Measurements from ENCODE around the gene ZNF385C.
A peak's percentile ranks its signal among the peaks of the same experiment; 100 is the strongest.

Gene ZNF385C

DNA sequence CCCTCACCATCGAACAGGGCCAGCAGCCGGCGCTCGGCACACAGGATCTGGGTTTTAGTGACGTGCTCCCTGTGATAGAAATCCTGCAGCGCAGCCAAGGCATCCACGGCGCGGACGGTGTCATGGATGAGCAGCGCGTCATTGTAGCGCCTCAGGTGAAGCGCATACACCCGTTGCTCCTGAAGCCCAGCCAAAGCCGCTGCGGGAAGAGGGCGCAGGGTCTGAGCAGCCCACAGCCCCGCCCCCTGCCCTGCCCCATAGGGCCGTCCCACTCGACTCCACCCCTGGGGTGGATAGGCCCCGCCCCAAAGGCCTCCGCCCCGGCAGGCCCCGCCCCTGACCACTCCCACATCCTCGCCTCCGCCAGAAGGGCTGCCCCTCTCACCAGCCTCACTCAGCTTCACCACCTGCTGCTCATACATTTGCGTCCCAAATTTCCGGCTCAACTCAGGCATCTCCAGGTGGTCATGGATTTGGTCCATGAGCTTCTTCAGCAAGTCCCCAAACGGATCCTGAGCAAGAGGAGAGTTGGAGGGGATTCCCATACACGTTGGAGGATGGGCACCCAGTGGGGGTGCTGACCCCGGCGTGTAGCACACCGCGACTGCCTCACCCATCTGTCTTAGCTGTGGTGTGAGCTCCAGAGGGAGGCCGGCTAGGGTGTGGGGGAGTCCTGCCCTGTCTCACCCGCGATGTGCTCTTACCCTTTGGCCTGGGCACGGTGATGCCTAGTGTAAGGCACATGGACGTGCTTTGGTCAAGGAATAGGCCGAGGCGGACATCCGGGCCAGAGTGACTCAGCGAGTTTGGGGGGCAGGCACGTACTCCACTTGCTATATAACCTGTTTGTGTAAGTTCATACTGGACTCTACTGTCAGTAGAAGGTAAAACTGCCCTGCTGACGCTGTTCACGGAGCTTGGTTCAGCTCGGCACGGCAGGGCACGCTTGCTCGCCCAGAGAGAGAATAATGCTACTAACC lies 9.6 kb upstream of the ZNF385C start:
- peak; percentile 84 for DNase-seq (ENCODE audit: low read depth, low spot score)

DNA sequence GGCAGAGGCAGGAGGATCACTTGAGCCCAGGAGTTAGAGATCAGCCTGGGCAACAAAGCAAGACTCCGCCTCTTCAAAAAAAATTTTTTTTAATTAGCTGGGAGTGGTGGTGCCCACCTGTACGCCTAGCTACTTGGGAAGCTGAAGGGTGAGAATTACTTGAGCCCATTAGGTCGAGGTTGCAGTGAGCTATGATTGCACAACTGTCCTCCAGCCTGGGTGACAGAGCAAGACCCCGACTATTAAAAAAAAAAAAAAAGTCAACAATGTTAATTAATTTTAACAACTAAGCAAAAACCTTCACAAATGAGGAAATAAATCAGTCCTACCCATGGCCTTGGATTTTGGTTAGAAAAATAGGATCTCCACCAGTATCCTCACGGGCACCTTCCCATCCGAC lies 8.9 kb upstream of the ZNF385C start:
- DNase-seq (ENCODE audit: low read depth, low spot score) = no peak

DNA sequence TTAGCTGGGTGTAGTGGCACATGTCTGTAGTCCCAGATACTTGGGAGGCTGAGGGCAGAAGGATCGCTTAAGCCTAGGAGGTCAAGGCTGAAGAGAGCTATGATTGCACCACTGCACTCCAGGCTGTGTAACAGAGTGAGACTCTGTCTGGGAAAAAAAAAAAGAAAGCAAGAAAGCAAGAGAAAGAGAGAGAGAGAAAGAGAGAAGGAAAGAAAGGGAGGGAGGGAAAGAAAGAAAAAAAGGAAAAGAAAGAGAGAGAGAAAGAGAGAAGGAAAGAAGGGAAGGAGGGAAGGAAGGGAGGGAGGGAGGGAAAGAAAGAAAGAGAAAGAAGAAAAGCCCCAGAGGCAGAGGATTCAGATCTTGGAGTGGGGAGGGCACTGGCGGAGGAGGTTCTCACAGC lies 7.7 kb upstream of the ZNF385C start:
- no peak for DNase-seq (ENCODE audit: low read depth, low spot score)

- DNase-seq (ENCODE audit: low read depth, low spot score) = no peak
Observed at GRCh38 chr17:42104264-42104663, 6.0 kb upstream of the ZNF385C start.

GRCh38 chr17:42103221-42103954 lies 5.1 kb upstream of the ZNF385C start:
- no peak for DNase-seq (ENCODE audit: low read depth, low spot score)

GRCh38 chr17:42101513-42102292 lies 3.4 kb upstream of the ZNF385C start:
- peak; percentile 32 for DNase-seq (ENCODE audit: low read depth, low spot score)

DNA sequence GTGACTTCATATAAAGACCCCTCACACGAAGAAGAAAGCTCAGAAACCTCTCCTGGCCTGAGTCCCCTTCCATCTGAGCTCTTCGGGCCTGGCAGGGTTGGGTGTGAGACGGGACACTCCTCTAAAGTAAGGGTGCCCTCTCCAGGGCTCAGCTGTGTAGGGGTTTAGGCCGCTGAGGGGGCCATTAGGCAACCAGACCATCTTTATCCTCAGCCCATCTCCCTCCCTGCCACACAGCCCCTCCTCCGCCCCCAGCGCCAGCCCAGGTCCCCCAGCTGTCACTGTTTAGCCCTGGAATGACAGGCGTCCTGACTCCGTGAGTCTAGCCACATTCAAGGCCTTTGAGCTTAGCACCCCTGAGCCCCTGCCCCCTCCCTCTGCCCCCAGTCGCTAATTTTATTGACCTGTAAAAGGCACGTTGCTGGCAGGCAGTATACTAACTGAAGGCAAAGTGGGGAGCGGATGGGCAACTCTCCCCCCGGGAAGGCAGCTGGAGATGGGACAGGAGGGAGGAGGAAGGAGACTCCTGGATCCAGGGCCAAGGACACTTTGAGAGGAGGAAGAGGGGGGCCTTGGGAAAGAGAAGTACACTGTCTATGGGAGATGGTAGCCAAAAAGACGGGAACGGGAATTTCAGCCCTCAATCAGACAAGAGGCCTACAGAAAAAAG lies 592 bp upstream of the ZNF385C start:
- no peak for DNase-seq (ENCODE audit: low read depth, low spot score)

- no peak for DNase-seq (ENCODE audit: low read depth, low spot score)
Observed at GRCh38 chr17:42096360-42097111, 1.7 kb downstream of the ZNF385C start.

GRCh38 chr17:42094375-42095069 lies 3.8 kb downstream of the ZNF385C start:
- DNase-seq (ENCODE audit: low read depth, low spot score) = no peak

GRCh38 chr17:42092939-42093338 lies 5.3 kb downstream of the ZNF385C start:
- no peak for DNase-seq (ENCODE audit: low read depth, low spot score)

GRCh38 chr17:42090964-42091790 lies 7.1 kb downstream of the ZNF385C start:
- no peak for DNase-seq (ENCODE audit: low read depth, low spot score)

DNA sequence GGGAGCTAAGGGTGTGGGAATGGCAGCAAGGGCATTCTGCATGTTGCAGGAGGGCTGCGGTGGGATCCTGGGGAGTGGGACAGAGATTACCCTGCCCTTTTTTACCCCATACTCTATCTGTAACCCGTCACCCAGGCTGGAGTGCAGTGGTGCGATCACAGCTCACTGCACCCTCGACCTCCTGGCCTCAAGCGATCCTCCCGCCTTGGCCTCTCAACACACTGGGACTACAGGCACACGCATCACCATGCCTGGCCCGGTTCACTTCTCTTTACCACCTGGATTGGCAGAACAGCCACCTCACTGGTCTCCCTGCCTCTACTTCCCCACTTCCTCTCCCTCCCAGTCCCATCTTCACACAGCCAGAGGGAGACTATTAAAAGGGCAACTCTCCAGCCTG lies 9.5 kb downstream of the ZNF385C start:
- no peak for DNase-seq (ENCODE audit: low read depth, low spot score)

DNA sequence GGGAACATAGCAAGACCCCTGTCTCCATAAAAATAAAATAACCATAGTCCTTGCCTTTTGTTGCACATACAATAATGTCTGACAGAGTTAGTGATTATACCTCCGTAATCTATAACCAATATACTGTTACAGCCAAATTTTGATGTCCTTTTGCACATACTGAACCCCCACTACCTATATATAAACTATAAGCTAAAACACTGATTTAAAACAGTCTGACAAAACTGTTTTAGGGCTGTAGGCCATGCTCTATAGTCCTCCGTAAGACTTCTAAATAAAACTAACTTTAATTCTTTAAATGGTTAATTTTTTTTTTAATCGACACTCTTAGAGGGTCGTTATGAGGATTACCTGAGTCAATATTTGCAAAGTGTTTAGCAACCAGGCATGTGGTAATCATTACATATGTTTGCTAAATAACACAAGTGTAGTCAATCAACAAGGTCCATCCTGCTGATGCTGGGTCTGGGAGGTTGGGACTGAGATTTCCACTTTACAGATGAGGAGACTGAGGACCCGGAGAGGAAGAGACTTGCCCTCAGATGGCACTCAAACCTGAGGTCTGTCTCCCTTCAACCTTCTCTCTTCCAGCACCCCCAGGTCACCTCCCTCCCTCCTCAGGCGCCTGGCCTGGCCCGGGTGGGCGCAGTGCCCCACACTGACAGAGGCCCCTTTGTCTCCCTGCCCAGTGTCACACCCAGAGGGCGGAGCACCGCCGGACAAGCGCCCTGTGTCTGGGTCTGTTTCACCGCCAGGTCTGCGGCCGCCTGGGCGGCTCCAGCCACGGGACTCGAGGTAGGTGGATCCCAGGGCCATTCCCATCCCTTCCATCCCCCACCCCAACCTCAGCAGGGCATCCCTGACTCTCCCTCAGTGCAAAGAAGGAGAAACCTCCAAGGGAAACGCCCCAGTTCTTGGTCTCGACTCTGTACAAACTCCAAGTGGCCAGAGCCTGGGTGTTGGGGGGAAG lies 10.3 kb downstream of the ZNF385C start:
- DNase-seq (ENCODE audit: low read depth, low spot score) = no peak

DNA sequence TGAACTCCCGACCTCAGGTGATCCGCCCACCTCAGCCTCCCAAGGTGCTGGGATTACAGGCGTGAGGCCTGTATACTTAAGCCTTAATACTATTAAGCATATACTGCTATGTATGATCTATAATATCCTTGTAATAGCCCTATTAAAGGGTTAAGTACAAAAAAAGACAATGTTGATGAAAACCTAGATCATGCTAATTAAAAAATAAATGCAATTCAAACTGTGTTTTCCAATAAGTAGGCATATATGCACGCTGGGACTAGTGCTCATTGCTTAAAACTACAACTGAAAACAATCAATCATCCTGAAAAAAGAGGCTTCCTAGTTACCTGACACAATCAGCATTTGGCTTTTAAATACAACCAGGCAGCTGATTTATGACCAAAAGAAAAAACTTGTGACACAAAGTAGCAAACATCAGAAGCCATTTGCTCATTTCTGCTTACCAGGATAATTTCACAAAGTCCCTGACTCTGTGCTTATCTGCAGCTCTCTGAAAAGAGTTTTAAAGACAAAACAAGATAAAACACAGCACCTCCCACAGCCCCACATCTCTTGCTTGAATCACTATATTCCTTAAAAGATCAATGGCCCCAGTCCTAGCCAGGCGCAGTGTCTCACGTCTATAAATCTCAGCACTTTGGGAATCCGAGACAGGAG lies 11.1 kb downstream of the ZNF385C start:
- no peak for DNase-seq (ENCODE audit: low read depth, low spot score)

DNA sequence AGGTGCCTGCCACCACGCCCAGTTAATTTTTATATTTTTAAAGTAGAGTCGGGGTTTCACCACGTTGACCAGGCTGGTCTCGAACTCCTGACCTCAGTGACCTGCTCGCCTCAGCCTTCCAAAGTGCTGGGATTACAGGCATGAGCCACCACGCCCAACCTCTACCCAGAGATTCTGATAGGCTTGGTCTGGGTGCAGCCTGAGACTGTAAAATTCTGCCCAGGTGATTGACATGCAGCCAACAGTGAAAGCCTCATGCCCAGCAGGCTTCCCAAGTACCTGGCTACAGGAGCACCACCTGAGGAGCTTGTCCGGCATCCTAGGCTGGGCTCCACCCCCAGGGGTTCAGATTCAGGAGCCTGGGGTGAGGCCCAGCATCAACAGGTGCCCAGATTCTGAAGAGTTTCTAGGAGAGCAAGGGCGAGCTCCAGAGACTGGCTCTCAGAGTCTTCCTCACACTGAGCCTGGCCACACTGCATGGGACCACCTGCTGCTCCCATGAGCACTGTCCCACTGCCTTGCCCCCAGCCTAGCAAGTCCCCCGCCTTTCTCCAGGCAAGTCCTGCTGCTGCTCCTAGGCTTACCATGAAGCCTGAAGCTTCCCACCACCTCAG lies 16.6 kb downstream of the ZNF385C start:
- DNase-seq (ENCODE audit: low read depth, low spot score) = no peak

DNA sequence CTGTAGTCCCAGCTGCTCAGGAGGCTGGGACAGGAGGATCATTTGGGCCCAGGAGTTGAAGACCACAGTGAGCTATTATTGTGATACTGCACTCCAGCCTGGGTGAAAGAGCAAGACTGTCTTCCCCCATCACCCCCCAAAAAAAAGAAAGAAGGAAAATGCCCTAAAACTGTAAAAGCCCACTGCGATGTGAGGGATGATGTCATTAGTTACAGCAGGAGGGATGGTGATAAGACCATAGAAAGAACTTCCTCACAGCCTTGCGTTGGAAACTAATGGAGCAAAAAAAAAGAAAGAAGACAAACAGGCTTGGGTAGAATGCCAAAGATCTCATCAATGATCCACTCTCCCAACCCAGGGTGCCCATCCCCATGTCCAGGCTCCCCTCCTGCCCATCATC lies 18.7 kb downstream of the ZNF385C start:
- no peak for DNase-seq (ENCODE audit: low read depth, low spot score)

All from activated naive CD8-positive, alpha-beta T cell treated with anti-CD3 and anti-CD28 coated beads, Interleukin-2, amount 50 U/mL, for 16 hours (primary cell).